Testis (tissue), 2 donors: Measurements from ENCODE around the gene STRIP1.
"Not testable (repeated sequence)": the region's sequence is repeated elsewhere in the genome, so short reads cannot be mapped to it uniquely, and the experiment has no call there.

Source experiments
- CTCF ChIP-seq, 3 experiments: fragments of 450-650 bp in 2 of 3; fragments of 200-600 bp in 1 of 3; sonication (generic) in 1 of 3; IDR thresholded peaks; one replicate each; pipeline ENCODE4 v1.5.1; 2016 to 2019; ENCODE audit warnings: antibody characterized with exemption in 3 of 3, mild to moderate bottlenecking in 2 of 3, moderate library complexity in 1 of 3
- POLR2A ChIP-seq: fragments of 450-650 bp; IDR thresholded peaks from one replicate; pipeline ENCODE4 v1.6.1; 2017; ENCODE audit warnings: antibody characterized with exemption, mild to moderate bottlenecking, moderate library complexity

GRCh38 chr1:110030687-110031086 lies 3.7 kb upstream of the STRIP1 start:
- not testable (repeated sequence) for TF ChIP-seq CTCF (IDR thresholded peaks at IDR 0.05); POLR2A
